HL-60 (cell line): ENCODE measurements around the gene AHRR.

ENCODE experiments used
- DNase-seq, 2 experiments: peaks; one replicate each; pipeline ENCODE4 v3.0.0-alpha.2; 2010 to 2020; ENCODE audit warnings: low read depth in 1 of 2, low spot score in 1 of 2
- H3K27ac ChIP-seq: fragments of 250-450 bp; sonication (Bioruptor Pico); replicated peaks from 2 replicates; pipeline ENCODE4 v1.5.1; 2020; ENCODE audit warnings: mild to moderate bottlenecking, moderate library complexity
- H3K27me3 ChIP-seq: fragments of 250-450 bp; sonication (Bioruptor Pico); 2 replicates; pipeline ENCODE4 v1.5.1; 2021; ENCODE audit warnings: mild to moderate bottlenecking, moderate library complexity; ENCODE audit not compliant: insufficient read depth, poor library complexity, severe bottlenecking
- H3K4me3 ChIP-seq: replicated peaks from 2 replicates; pipeline ENCODE4 v1.5.1; 2011; ENCODE audit warnings: mild to moderate bottlenecking, control low read depth, low read length; ENCODE audit not compliant: insufficient read depth
- GABPA ChIP-seq: IDR thresholded peaks from 2 replicates; pipeline ENCODE4 v1.6.1; 2012; ENCODE audit warnings: low read depth
- POLR2AphosphoS5 ChIP-seq: IDR thresholded peaks from 2 replicates; pipeline ENCODE4 v1.6.1; 2012; ENCODE audit warnings: low read depth
- SPI1 ChIP-seq: IDR thresholded peaks from 2 replicates; pipeline ENCODE4 v1.6.1; 2012; ENCODE audit warnings: low read depth, mild to moderate bottlenecking, borderline replicate concordance
- TF ChIP-seq, protein P1 (sequence below): IDR thresholded peaks from 2 replicates; pipeline ENCODE4 v1.6.1; 2012; ENCODE audit warnings: low read depth; ENCODE audit not compliant: insufficient replicate concordance
- TF ChIP-seq, protein P2 (sequence below): IDR thresholded peaks from one replicate; pipeline ENCODE4 v1.5.1; 2011; ENCODE audit warnings: low read length, control low read depth, inconsistent platforms; ENCODE audit not compliant: insufficient read depth

AHRR gene

DNA sequence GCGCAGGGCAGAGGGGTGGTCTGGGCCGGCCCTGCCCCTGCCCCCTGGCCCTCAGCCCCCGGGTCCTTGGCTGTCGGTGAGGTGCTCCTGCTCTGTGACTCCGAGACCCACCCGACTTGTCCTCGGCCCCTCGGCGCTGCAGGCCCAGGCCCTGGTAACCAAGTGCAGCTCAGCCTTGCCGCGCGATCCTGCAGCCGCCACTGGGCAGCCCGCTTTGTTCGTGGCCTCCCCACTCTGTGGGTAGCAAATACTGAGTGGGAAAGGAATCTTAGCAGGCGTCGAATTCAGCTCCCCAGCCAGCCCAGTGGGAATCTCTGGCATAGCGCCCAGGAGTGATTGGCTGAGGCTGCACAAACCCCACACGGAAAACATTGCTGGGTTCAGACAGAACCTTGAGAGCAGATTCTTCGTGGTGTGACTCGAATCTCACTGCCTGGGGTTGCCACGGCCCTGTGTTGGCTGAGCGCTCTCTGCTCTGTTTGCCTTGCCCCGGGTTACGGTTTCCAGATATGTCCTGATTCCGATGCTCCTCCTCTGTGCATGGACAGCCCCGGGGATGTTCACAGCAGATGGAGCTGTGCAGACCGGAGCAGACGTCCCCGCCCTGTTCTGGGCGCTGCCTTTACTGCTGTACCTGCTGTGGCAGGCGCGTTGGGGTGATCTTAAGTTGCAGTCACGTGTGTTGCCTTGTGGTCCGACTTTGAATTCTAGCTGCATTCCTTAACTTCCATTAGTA, 108.1 kb downstream of the AHRR start:
- no peak overlapping the region for H3K4me3 ChIP-seq
- DNase-seq, result no peak
- H3K27me3 ChIP-seq, result no peaks in the 10 kb centered on the region
- no peak for TF ChIP-seq GABPA
- TF ChIP-seq, protein P1, sequence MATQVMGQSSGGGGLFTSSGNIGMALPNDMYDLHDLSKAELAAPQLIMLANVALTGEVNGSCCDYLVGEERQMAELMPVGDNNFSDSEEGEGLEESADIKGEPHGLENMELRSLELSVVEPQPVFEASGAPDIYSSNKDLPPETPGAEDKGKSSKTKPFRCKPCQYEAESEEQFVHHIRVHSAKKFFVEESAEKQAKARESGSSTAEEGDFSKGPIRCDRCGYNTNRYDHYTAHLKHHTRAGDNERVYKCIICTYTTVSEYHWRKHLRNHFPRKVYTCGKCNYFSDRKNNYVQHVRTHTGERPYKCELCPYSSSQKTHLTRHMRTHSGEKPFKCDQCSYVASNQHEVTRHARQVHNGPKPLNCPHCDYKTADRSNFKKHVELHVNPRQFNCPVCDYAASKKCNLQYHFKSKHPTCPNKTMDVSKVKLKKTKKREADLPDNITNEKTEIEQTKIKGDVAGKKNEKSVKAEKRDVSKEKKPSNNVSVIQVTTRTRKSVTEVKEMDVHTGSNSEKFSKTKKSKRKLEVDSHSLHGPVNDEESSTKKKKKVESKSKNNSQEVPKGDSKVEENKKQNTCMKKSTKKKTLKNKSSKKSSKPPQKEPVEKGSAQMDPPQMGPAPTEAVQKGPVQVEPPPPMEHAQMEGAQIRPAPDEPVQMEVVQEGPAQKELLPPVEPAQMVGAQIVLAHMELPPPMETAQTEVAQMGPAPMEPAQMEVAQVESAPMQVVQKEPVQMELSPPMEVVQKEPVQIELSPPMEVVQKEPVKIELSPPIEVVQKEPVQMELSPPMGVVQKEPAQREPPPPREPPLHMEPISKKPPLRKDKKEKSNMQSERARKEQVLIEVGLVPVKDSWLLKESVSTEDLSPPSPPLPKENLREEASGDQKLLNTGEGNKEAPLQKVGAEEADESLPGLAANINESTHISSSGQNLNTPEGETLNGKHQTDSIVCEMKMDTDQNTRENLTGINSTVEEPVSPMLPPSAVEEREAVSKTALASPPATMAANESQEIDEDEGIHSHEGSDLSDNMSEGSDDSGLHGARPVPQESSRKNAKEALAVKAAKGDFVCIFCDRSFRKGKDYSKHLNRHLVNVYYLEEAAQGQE, result no peak
- no peak for TF ChIP-seq POLR2AphosphoS5
- TF ChIP-seq, protein P2, sequence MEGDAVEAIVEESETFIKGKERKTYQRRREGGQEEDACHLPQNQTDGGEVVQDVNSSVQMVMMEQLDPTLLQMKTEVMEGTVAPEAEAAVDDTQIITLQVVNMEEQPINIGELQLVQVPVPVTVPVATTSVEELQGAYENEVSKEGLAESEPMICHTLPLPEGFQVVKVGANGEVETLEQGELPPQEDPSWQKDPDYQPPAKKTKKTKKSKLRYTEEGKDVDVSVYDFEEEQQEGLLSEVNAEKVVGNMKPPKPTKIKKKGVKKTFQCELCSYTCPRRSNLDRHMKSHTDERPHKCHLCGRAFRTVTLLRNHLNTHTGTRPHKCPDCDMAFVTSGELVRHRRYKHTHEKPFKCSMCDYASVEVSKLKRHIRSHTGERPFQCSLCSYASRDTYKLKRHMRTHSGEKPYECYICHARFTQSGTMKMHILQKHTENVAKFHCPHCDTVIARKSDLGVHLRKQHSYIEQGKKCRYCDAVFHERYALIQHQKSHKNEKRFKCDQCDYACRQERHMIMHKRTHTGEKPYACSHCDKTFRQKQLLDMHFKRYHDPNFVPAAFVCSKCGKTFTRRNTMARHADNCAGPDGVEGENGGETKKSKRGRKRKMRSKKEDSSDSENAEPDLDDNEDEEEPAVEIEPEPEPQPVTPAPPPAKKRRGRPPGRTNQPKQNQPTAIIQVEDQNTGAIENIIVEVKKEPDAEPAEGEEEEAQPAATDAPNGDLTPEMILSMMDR, result no peak
- no peak for TF ChIP-seq SPI1
- 0 out of 2 replicates have a peak overlapping the region, but pooled peaks have one; percentile 11 for H3K27ac ChIP-seq

DNA sequence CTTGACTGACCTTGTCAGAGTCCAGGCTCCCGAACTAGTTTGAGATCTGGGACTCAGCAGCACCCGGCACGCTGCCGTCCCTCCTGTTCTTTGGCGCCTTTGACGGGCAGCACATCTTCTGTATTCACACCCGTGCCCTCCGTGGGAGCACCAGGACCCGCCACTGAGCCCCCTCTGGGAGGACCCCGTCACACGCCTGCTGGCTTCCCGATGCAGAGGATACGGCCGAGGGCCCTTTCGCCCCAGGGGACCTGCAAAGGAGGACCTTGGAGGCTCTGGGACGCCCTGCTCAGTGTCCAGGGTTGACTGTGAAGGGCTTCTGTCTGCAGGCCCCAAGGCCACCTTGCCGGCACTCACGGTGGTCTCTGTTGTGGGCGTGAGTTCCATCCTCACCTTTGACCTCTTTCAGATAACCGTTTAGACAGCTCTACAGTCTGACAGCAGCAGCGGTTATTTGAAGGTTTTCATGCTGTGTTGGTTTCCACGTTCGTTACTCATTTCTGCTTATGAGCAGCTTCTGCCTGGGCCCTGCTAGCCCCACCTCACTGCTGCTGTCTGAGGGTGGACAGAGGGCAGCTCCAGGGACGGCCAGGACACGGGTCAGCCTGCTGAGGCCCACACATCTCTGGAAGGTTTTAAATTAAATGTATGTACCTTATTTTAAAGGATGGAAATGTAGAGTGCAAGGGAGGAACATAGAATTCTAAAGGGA, 108.9 kb downstream of the AHRR start:
- H3K27ac ChIP-seq, result peak overlapping the region; percentile 29
- H3K4me3 ChIP-seq, result no peak overlapping the region
- H3K27me3 ChIP-seq, result no peaks in the 10 kb centered on the region
- TF ChIP-seq, protein P2, result no peak
- DNase-seq, result no peak

DNA sequence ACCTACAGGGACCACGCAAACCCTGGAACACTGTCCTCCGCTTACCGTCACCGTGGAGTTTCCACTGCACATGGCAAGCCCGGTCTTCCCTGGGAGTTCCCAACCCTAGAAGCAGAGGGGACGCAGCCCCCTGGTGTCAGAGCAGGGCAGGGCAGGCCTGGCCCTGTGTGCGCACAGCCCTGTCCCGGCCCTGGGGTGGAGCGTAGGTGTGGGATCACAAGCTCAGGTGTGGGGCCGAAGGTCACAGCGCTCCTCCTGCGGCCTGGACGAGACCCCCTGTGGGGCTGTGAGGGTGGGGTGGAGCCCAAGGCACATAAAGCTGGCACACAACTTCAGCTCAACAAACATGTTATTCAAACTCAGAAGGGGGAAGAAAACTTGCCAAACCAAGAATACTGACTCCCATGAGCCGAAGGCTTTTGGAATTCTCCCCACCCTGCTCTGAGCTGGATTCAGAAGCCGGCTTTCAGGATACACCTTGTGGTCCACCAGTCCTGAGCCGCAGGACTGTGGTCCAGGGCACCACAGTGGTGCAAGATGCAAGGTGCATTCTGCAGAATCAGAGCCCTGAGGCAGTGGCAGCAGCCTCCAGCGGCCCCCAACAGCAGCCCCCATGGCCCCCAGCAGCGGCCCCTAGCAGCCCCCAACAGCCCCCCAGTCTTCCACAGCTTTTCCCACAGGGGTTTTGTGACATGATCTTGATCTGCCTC, 109.6 kb downstream of the AHRR start:
- TF ChIP-seq, protein P2, result peak; percentile 47
- TF ChIP-seq, protein P1, result no peak
- TF ChIP-seq POLR2AphosphoS5, result 0 out of 2 replicates have a peak, but pooled peaks have one; percentile 29
- no peak for TF ChIP-seq SPI1
- no peaks in the 10 kb centered on the region for H3K27me3 ChIP-seq
- no peak overlapping the region for H3K4me3 ChIP-seq
- peak overlapping the region; percentile 29; the same call in 1 of the 2 replicates for H3K27ac ChIP-seq
- peak in 1 of 2 experiments; percentile 51 for DNase-seq
